ENCODE data around the gene GRM3. TPM values are rescaled to one million over a fixed set of nuclear protein-coding genes. Genes with fewer than 3 reads are reported as not detected.

GRM3 gene
- total RNA-seq, 4 donors from 2014 or later: not detected

GRCh38 chr7:86748843-86749719, 105.4 kb downstream of the GRM3 start:
- intact Hi-C loops (cut with DNase I): no loop called here
- no peaks in the 10 kb centered on the region for H3K4me1 ChIP-seq
- no peaks in the 10 kb centered on the region for H3K27me3 ChIP-seq
- no peak overlapping the region for H3K4me3 ChIP-seq
- no peaks in the 10 kb centered on the region for H3K36me3 ChIP-seq
- no peak for DNase-seq
- no peak for TF ChIP-seq CTCF (IDR thresholded peaks at IDR 0.05)
- no peak for TF ChIP-seq POLR2A (IDR thresholded peaks at IDR 0.05)
- 47 to 54% methylated on average over 7 of the region's 7 CpGs for WGBS, 2 donors
- H3K9me3 ChIP-seq: no peaks in the 10 kb centered on the region
- no peak overlapping the region for H3K27ac ChIP-seq

- no peak for DNase-seq
- Histone ChIP-seq H3K4me3 (no peak overlapping the region), H3K4me1 (no peaks in the 10 kb centered on the region), H3K27ac (no peak overlapping the region), H3K27me3 (no peaks in the 10 kb centered on the region), H3K36me3 (no peaks in the 10 kb centered on the region), H3K9me3 (no peaks in the 10 kb centered on the region)
- intact Hi-C loops (cut with DNase I): no loop called here
- TF ChIP-seq CTCF (IDR thresholded peaks at IDR 0.05): no peak
- no peak for TF ChIP-seq POLR2A (IDR thresholded peaks at IDR 0.05)
- WGBS, 2 donors: 78 to 79% methylated on average over 4 of the region's 4 CpGs
These were observed 106.3 kb downstream of the GRM3 start for GRCh38 chr7:86749741-86750665.

- TF ChIP-seq POLR2A (IDR thresholded peaks at IDR 0.05): no peak
- no peak for TF ChIP-seq CTCF (IDR thresholded peaks at IDR 0.05)
- DNase-seq: no peak
- no peaks in the 10 kb centered on the region for H3K36me3 ChIP-seq
These were observed 116.5 kb downstream of the GRM3 start for GRCh38 chr7:86760236-86760635.

GRCh38 chr7:86762129-86762528, 118.4 kb downstream of the GRM3 start:
- no peak for DNase-seq
- no peak for TF ChIP-seq POLR2A (IDR thresholded peaks at IDR 0.05)
- TF ChIP-seq CTCF (IDR thresholded peaks at IDR 0.05): no peak

More at GRCh38 chr7:86760236-86760635, 116.5 kb downstream of the GRM3 start:
- intact Hi-C loops (cut with DNase I): no loop called here
- Histone ChIP-seq H3K9me3 (no peaks in the 10 kb centered on the region), H3K4me3 (no peak overlapping the region), H3K4me1 (no peaks in the 10 kb centered on the region), H3K27ac (no peak overlapping the region), H3K27me3 (no peaks in the 10 kb centered on the region)
- WGBS, 2 donors: 19 to 27% methylated on average over 4 of the region's 4 CpGs

GRCh38 chr7:86765931-86766330, 122.2 kb downstream of the GRM3 start:
- Histone ChIP-seq H3K9me3 (no peaks in the 10 kb centered on the region), H3K27ac (no peak overlapping the region), H3K27me3 (no peaks in the 10 kb centered on the region), H3K36me3 (no peaks in the 10 kb centered on the region), H3K4me1 (no peaks in the 10 kb centered on the region), H3K4me3 (no peak overlapping the region)
- intact Hi-C loops (cut with DNase I): no loop called here
- no peak for DNase-seq
- TF ChIP-seq POLR2A (IDR thresholded peaks at IDR 0.05) (no peak), CTCF (IDR thresholded peaks at IDR 0.05) (no peak)
- 33 to 50% methylated on average over 2 of the region's 2 CpGs for WGBS, 2 donors

More at GRCh38 chr7:86762129-86762528, 118.4 kb downstream of the GRM3 start:
- Histone ChIP-seq H3K27me3 (no peaks in the 10 kb centered on the region), H3K9me3 (no peaks in the 10 kb centered on the region), H3K4me3 (no peak overlapping the region), H3K27ac (no peak overlapping the region), H3K4me1 (no peaks in the 10 kb centered on the region), H3K36me3 (no peaks in the 10 kb centered on the region)
- 56 to 60% methylated on average over 2 of the region's 2 CpGs for WGBS, 2 donors
- intact Hi-C loops (cut with DNase I): no loop called here
